Measurements from ENCODE around the gene SLC39A13. TPM values are rescaled to one million over a fixed set of nuclear protein-coding genes. Genes with fewer than 3 reads are reported as not detected.

The SLC39A13 gene
- total RNA-seq, 1 experiment from 2014 or later, result 50.2 TPM

DNA sequence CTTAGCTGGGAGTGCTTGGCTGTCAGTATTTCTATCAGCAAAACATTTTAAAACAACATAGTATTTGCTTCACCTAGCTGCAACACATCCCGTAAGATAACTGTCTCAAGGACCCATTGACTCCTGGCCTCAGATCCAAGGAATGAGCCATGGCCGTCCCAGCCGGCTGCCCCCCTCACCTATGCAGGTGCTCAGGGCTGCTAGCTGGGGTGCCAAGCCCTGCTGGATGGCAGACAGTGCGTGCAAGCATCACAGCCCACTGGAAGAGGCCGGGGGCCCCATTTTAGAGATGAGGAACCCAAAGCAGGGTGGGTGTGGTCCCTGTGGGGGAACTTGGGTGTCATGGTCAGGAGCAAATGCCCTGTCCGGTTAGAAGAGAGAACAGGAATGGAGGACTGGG lies 9.3 kb downstream of the SLC39A13 start:
- ATAC-seq (no peak), DNase-seq (ENCODE audit: low read depth, low spot score) (no peak)
- TF ChIP-seq REST (IDR thresholded peaks at IDR 0.05; ENCODE audit: insufficient read depth in 1 of 2, low read depth in 2 of 2, low read length in 1 of 2) (no peak), SIN3A (IDR thresholded peaks at IDR 0.05; ENCODE audit: borderline replicate concordance, insufficient read depth, low read depth, low read length) (no peak), POLR2AphosphoS5 (IDR thresholded peaks at IDR 0.05; ENCODE audit: low read depth, low read length) (no peak; the same call in 1 of the 2 replicates), TCF7L2 (IDR thresholded peaks at IDR 0.05; ENCODE audit: low read depth, low read length) (no peak)
- TF ChIP-seq, protein P1, sequence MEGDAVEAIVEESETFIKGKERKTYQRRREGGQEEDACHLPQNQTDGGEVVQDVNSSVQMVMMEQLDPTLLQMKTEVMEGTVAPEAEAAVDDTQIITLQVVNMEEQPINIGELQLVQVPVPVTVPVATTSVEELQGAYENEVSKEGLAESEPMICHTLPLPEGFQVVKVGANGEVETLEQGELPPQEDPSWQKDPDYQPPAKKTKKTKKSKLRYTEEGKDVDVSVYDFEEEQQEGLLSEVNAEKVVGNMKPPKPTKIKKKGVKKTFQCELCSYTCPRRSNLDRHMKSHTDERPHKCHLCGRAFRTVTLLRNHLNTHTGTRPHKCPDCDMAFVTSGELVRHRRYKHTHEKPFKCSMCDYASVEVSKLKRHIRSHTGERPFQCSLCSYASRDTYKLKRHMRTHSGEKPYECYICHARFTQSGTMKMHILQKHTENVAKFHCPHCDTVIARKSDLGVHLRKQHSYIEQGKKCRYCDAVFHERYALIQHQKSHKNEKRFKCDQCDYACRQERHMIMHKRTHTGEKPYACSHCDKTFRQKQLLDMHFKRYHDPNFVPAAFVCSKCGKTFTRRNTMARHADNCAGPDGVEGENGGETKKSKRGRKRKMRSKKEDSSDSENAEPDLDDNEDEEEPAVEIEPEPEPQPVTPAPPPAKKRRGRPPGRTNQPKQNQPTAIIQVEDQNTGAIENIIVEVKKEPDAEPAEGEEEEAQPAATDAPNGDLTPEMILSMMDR (IDR thresholded peaks at IDR 0.05), result no peak
- H3K4me1 ChIP-seq (ENCODE audit: control insufficient read depth, insufficient read depth, low read length), result peaks cover 26% of the 10 kb centered on the region
- in situ Hi-C loops (cut with HindIII; ENCODE audit: low pct_unique_long_range_greater_than_20kb, low sequenced_read_pairs) (no loop called here), intact Hi-C loops (cut with micrococcal nuclease; ENCODE audit: unreplicated experiment) (no loop called here)
- H3K27ac ChIP-seq (ENCODE audit: low read length), result no peak overlapping the region
- ChIA-PET POLR2A (no interaction called here), CTCF (no interaction called here)
- peaks cover 4% of the 10 kb centered on the region; the same call in 1 of the 2 replicates for H3K36me3 ChIP-seq (ENCODE audit: control insufficient read depth, insufficient read depth, low read length)
- no peaks in the 10 kb centered on the region for H3K9me3 ChIP-seq (ENCODE audit: control insufficient read depth, insufficient read depth, low read depth, low read length)
- H3K27me3 ChIP-seq (ENCODE audit: control insufficient read depth, insufficient read depth, low read length), result no peaks in the 10 kb centered on the region
- no TSS peak for BruUV-seq (replicated peaks)
- H3K4me3 ChIP-seq (ENCODE audit: low read depth in 2 of 2, low read length in 2 of 2), result no peak overlapping the region

- H3K9me3 ChIP-seq (ENCODE audit: control insufficient read depth, insufficient read depth, low read depth, low read length), result no peaks in the 10 kb centered on the region
- no peaks in the 10 kb centered on the region for H3K27me3 ChIP-seq (ENCODE audit: control insufficient read depth, insufficient read depth, low read length)
- peaks cover 5% of the 10 kb centered on the region; the same call in 1 of the 2 replicates for H3K36me3 ChIP-seq (ENCODE audit: control insufficient read depth, insufficient read depth, low read length)
- ATAC-seq, result 0 out of 2 replicates have a peak, but pooled peaks have one; percentile 17
- H3K4me1 ChIP-seq (ENCODE audit: control insufficient read depth, insufficient read depth, low read length), result peaks cover 26% of the 10 kb centered on the region
- POLR2A ChIA-PET, result interaction anchor here (0.6 kb wide), 1 partner anchor 57 kb away, joined by 10 read pairs; no protein-coding TSS in a partner anchor
- CTCF ChIA-PET, result no interaction called here
- no peak overlapping the region for H3K27ac ChIP-seq (ENCODE audit: low read length)
- BruUV-seq (replicated peaks), result TSS peak; percentile 16
- no peak overlapping the region for H3K4me3 ChIP-seq (ENCODE audit: low read depth in 2 of 2, low read length in 2 of 2)
- intact Hi-C loops (cut with micrococcal nuclease; ENCODE audit: unreplicated experiment), result no loop called here
- in situ Hi-C loops (cut with HindIII; ENCODE audit: low pct_unique_long_range_greater_than_20kb, low sequenced_read_pairs), result no loop called here
- no peak for DNase-seq (ENCODE audit: low read depth, low spot score)
- peak; percentile 21; the same call in 1 of the 2 replicates for TF ChIP-seq POLR2AphosphoS5 (IDR thresholded peaks at IDR 0.05; ENCODE audit: low read depth, low read length)
- no peak for TF ChIP-seq SIN3A (IDR thresholded peaks at IDR 0.05; ENCODE audit: borderline replicate concordance, insufficient read depth, low read depth, low read length)
Measured at GRCh38 chr11:47418454-47419259, 10.3 kb downstream of the SLC39A13 start.

- in situ Hi-C loops (cut with HindIII; ENCODE audit: low pct_unique_long_range_greater_than_20kb, low sequenced_read_pairs) (no loop called here), intact Hi-C loops (cut with micrococcal nuclease; ENCODE audit: unreplicated experiment) (no loop called here)
- no peaks in the 10 kb centered on the region for H3K27me3 ChIP-seq (ENCODE audit: control insufficient read depth, insufficient read depth, low read length)
- ChIA-PET CTCF (no interaction called here), POLR2A (no interaction called here)
- TSS peak; percentile 90 for BruUV-seq (replicated peaks)
- peak overlapping the region; percentile 79 to 93 for H3K4me3 ChIP-seq (ENCODE audit: low read depth in 2 of 2, low read length in 2 of 2)
- ATAC-seq (no peak), DNase-seq (ENCODE audit: low read depth, low spot score) (no peak)
- H3K36me3 ChIP-seq (ENCODE audit: control insufficient read depth, insufficient read depth, low read length), result peaks cover 23% of the 10 kb centered on the region
- peaks cover 8% of the 10 kb centered on the region for H3K4me1 ChIP-seq (ENCODE audit: control insufficient read depth, insufficient read depth, low read length)
- TF ChIP-seq TCF7L2 (IDR thresholded peaks at IDR 0.05; ENCODE audit: low read depth, low read length), result no peak
- TF ChIP-seq REST (IDR thresholded peaks at IDR 0.05; ENCODE audit: insufficient read depth in 1 of 2, low read depth in 2 of 2, low read length in 1 of 2), result no peak
- no peak for TF ChIP-seq POLR2AphosphoS5 (IDR thresholded peaks at IDR 0.05; ENCODE audit: low read depth, low read length)
- TF ChIP-seq, protein P1 (IDR thresholded peaks at IDR 0.05), result no peak
- no peak for TF ChIP-seq SIN3A (IDR thresholded peaks at IDR 0.05; ENCODE audit: borderline replicate concordance, insufficient read depth, low read depth, low read length)
- peak overlapping the region; percentile 92 for H3K27ac ChIP-seq (ENCODE audit: low read length)
- no peaks in the 10 kb centered on the region for H3K9me3 ChIP-seq (ENCODE audit: control insufficient read depth, insufficient read depth, low read depth, low read length)
Measured at GRCh38 chr11:47425611-47426010, 17.2 kb downstream of the SLC39A13 start.
